Endothelial cell of umbilical vein (primary cell): ENCODE measurements around the gene AGXT. TPM values are rescaled to one million over a fixed set of nuclear protein-coding genes. Genes with fewer than 3 reads are reported as not detected.

Source experiments
- BruUV-seq: library from RNA; stranded (reverse); fragments of 400-500 nt; replicated peaks from 2 replicates; lab custom pipeline; 2021; lab: Mats Ljungman, UMichigan
- CTCF ChIA-PET: fragments of 300-600, 350-600 bp; sonication (Branson Sonifier 250); formaldehyde crosslinking; loops from one replicate; lab custom pipeline; 2021; ENCODE audit warnings: antibody characterized with exemption, inconsistent platforms; lab: Charles Lee
- POLR2A ChIA-PET: fragments of 300-600, 350-600 bp; sonication (Branson Sonifier 250); formaldehyde crosslinking; loops from one replicate; lab custom pipeline; 2021; ENCODE audit warnings: antibody characterized with exemption, inconsistent platforms; lab: Charles Lee
- DNase-seq: peaks from one replicate; pipeline ENCODE4 v3.0.0-alpha.2; 2011; ENCODE audit warnings: low read depth, low spot score
- FAIRE-seq: peaks from 2 replicates; lab custom pipeline; 2011; peaks lifted over from hg19 to GRCh38; lab: Jason Lieb, UNC
- H2AFZ ChIP-seq: 2 replicates; pipeline ENCODE4 v1.6.0; 2012; ENCODE audit warnings: low read depth, low read length, control low read depth, inconsistent platforms
- H3K27ac ChIP-seq: 2 replicates; pipeline ENCODE4 v1.5.1; 2011; ENCODE audit warnings: low read depth, mild to moderate bottlenecking, control low read depth, low read length, moderate library complexity; ENCODE audit not compliant: insufficient read depth
- H3K27me3 ChIP-seq, 2 experiments: 2 replicates each; pipeline versions ENCODE4 v1.6.0 to v1.6.1; 2011; ENCODE audit warnings: low read length in 2 of 2, mixed read lengths in 1 of 2; ENCODE audit not compliant: control insufficient read depth in 2 of 2, insufficient read depth in 2 of 2
- H3K36me3 ChIP-seq, 2 experiments: 2 replicates in 1 of 2; 3 replicates in 1 of 2; pipeline ENCODE4 v1.5.1; 2011; ENCODE audit warnings: low read length in 2 of 2, mild to moderate bottlenecking in 1 of 2, moderate library complexity in 1 of 2; ENCODE audit not compliant: control insufficient read depth in 2 of 2, insufficient read depth in 2 of 2; ENCODE audit errors: extremely low read depth in 1 of 2
- H3K4me1 ChIP-seq: 3 replicates; pipeline ENCODE4 v1.5.1; 2011; ENCODE audit warnings: mild to moderate bottlenecking, low read length; ENCODE audit not compliant: control insufficient read depth, insufficient read depth; ENCODE audit errors: extremely low read depth
- H3K4me2 ChIP-seq: 2 replicates; pipeline ENCODE4 v1.6.1; 2011; ENCODE audit warnings: low read length, control low read depth, mixed read lengths; ENCODE audit not compliant: insufficient read depth
- H3K4me3 ChIP-seq, 3 experiments: fragments of 200-600 bp in 1 of 3; sonication (generic), shearing (Covaris generic) in 1 of 3; replicated peaks in 1 of 3; 2 replicates each; pipeline ENCODE4 v1.5.1; 2011 to 2016; ENCODE audit warnings: control low read depth in 3 of 3, low read length in 3 of 3, mild to moderate bottlenecking in 2 of 3, inconsistent platforms in 1 of 3, low read depth in 1 of 3, moderate library complexity in 1 of 3; ENCODE audit not compliant: insufficient read depth in 1 of 3
- H3K79me2 ChIP-seq: 2 replicates; pipeline ENCODE4 v1.6.0; 2012; ENCODE audit warnings: low read length, inconsistent platforms; ENCODE audit not compliant: control insufficient read depth, insufficient read depth
- H3K9ac ChIP-seq: replicated peaks from 2 replicates; pipeline ENCODE3; 2011; ENCODE audit warnings: low read length, control low read depth; ENCODE audit not compliant: insufficient read depth; ENCODE audit errors: extremely low read depth
- H3K9me1 ChIP-seq: replicated peaks from 3 replicates; pipeline ENCODE4 v1.6.0; 2011; ENCODE audit warnings: mild to moderate bottlenecking, low read length; ENCODE audit not compliant: control insufficient read depth, insufficient read depth; ENCODE audit errors: extremely low read depth
- H3K9me3 ChIP-seq: replicated peaks from 2 replicates; pipeline ENCODE4 v1.5.1; 2012; ENCODE audit warnings: low read length, inconsistent platforms; ENCODE audit not compliant: control insufficient read depth, insufficient read depth
- H4K20me1 ChIP-seq: replicated peaks from 2 replicates; pipeline ENCODE3; 2011; ENCODE audit warnings: mild to moderate bottlenecking, low read length; ENCODE audit not compliant: control insufficient read depth, insufficient read depth; ENCODE audit errors: extremely low read depth
- EZH2 ChIP-seq: IDR thresholded peaks from 2 replicates; pipeline ENCODE4 v1.6.1; 2012; ENCODE audit warnings: borderline replicate concordance, low read depth, mild to moderate bottlenecking, moderate library complexity, low read length, inconsistent platforms; ENCODE audit not compliant: severe bottlenecking
- FOS ChIP-seq: IDR thresholded peaks from 2 replicates; pipeline ENCODE4 v1.6.1; 2011; ENCODE audit warnings: mild to moderate bottlenecking, low read length, moderate library complexity, borderline replicate concordance; ENCODE audit not compliant: insufficient read depth
- GATA2 ChIP-seq: IDR thresholded peaks from 2 replicates; pipeline ENCODE4 v1.7.0; 2011; ENCODE audit warnings: low read depth, mild to moderate bottlenecking, moderate library complexity, mixed read lengths, low read length; ENCODE audit not compliant: insufficient read length, insufficient read depth
- JUN ChIP-seq: IDR thresholded peaks from 2 replicates; pipeline ENCODE4 v1.6.1; 2011; ENCODE audit warnings: borderline replicate concordance, low read depth; ENCODE audit not compliant: insufficient read length, insufficient read depth
- MYC ChIP-seq: IDR thresholded peaks from one replicate; pipeline ENCODE4 v1.6.1; 2011; ENCODE audit warnings: mild to moderate bottlenecking, low read depth, low read length
- POLR2A ChIP-seq: IDR thresholded peaks from 2 replicates; pipeline ENCODE4 v1.6.1; 2012; ENCODE audit warnings: low read depth, mild to moderate bottlenecking, control low read depth, low read length
- POLR2AphosphoS5 ChIP-seq: IDR thresholded peaks from 2 replicates; pipeline ENCODE4 v1.6.1; 2012; ENCODE audit warnings: low read depth, mild to moderate bottlenecking, control low read depth, low read length, moderate library complexity; ENCODE audit not compliant: insufficient read depth
- dilution Hi-C: fragments of 300-500 bp; cut with MboI; formaldehyde crosslinking; loops from one replicate; pipeline ENCODE4 v1.15.0; 2019; ENCODE audit warnings: low sequenced_read_pairs; ENCODE audit not compliant: extremely low pct_ligation_motif_present
- intact Hi-C: fragments of 100-400 bp; cut with micrococcal nuclease; formaldehyde crosslinking; loops from one replicate; pipeline ENCODE4 v1.10.0; 2022
- polyA plus RNA-seq, 4 experiments: library from polyadenylated mRNA; depleted of rRNA in 3 of 4; stranded (reverse) in 3 of 4; unstranded in 1 of 4; fragments of >200 nt; gene quantifications; 2 replicates each; pipeline versions ENCODE4 v1.2.1 to v1.2.3, GENCODE V29; 2011 to 2012; ENCODE audit warnings: missing spikeins in 1 of 4
- total RNA-seq: library from RNA; stranded (reverse); gene quantifications from 2 replicates; pipeline ENCODE4 v1.2.3, GENCODE V29; 2021
- TF ChIP-seq, protein P1 (sequence below): IDR thresholded peaks from 2 replicates; pipeline ENCODE4 v1.6.1; 2011; ENCODE audit not compliant: insufficient read depth, insufficient read length
- TF ChIP-seq, protein P2 (sequence below), 2 donors: IDR thresholded peaks; 1 replicate in 1 of 2; 2 replicates in 1 of 2; pipeline ENCODE4 v1.5.1; 2011; ENCODE audit warnings: low read length in 2 of 2, mild to moderate bottlenecking in 2 of 2, moderate library complexity in 2 of 2, control low read depth in 1 of 2, inconsistent platforms in 1 of 2, low read depth in 1 of 2; ENCODE audit not compliant: insufficient read depth in 1 of 2; ENCODE audit errors: extremely low read depth in 1 of 2

AGXT gene
- total and polyA plus RNA-seq, 2 donors (not counting 3 experiments of a cell fraction or from before 2014, with no cell fraction given) = not detected

DNA sequence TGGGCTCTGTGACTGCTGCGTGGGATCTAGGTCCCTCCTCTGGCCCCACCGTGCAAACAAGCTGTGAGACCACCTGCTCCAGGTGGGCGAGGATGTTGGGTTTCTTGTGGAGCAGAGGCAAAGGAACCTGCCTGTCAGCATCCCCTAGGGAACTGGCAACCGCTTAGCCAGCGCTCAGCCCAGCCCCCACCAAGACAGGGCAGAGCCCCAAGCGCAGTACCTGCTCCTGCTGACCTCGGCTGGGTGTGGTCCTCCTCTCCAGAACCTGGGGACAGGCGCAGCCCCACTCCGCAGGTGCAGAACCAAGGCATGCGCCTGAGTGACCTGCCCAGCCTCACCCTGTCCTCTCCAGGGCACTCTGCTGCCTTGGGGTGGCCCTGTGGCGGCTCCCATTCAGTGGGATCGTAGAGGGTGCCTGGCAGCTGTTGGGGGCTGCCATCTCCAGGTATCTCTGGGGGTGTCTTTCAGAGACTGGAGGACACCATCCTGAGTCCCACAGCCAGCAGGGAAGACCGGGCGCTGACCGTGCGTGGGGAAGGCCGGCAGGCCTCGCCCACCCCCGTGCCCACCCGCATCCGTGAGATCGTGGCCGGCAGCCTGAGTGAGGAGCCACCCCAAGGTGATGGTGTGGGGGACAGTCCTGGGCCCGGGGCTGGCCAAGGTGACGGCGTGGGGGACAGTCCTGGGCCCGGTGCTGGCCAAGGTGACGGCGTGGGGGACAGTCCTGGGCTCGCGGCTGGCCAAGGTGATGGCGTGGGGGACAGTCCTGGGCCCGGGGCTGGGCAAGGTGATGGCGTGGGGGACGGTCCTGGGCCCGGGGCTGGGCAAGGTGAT lies 49.9 kb downstream of the AGXT start:
- Histone ChIP-seq H3K36me3 (no peaks in the 10 kb centered on the region), H2AFZ (no peak overlapping the region), H3K4me3 (no peak overlapping the region), H3K4me2 (no peak overlapping the region), H3K27me3 (no peaks in the 10 kb centered on the region), H3K9me3 (no peaks in the 10 kb centered on the region), H3K79me2 (no peaks in the 10 kb centered on the region), H4K20me1 (no peaks in the 10 kb centered on the region), H3K9ac (no peak overlapping the region), H3K4me1 (peaks cover 8% of the 10 kb centered on the region), H3K9me1 (no peaks in the 10 kb centered on the region), H3K27ac (no peak overlapping the region)
- DNase-seq (no peak), FAIRE-seq (no peak)
- intact Hi-C loops = loop anchor here (10.0 kb wide), 1 partner anchor 156 kb away; no protein-coding TSS in a partner anchor
- dilution Hi-C loops = no loop called here
- TF ChIP-seq MYC (no peak), POLR2A (no peak), GATA2 (no peak), POLR2AphosphoS5 (no peak), EZH2 (no peak), JUN (no peak), FOS (no peak)
- TF ChIP-seq, protein P1, sequence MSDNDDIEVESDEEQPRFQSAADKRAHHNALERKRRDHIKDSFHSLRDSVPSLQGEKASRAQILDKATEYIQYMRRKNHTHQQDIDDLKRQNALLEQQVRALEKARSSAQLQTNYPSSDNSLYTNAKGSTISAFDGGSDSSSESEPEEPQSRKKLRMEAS = no peak
- TF ChIP-seq, protein P2, sequence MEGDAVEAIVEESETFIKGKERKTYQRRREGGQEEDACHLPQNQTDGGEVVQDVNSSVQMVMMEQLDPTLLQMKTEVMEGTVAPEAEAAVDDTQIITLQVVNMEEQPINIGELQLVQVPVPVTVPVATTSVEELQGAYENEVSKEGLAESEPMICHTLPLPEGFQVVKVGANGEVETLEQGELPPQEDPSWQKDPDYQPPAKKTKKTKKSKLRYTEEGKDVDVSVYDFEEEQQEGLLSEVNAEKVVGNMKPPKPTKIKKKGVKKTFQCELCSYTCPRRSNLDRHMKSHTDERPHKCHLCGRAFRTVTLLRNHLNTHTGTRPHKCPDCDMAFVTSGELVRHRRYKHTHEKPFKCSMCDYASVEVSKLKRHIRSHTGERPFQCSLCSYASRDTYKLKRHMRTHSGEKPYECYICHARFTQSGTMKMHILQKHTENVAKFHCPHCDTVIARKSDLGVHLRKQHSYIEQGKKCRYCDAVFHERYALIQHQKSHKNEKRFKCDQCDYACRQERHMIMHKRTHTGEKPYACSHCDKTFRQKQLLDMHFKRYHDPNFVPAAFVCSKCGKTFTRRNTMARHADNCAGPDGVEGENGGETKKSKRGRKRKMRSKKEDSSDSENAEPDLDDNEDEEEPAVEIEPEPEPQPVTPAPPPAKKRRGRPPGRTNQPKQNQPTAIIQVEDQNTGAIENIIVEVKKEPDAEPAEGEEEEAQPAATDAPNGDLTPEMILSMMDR (IDR thresholded peaks at IDR 0.05; ENCODE audit: extremely low read depth in 1 of 2, insufficient read depth in 1 of 2, low read depth in 1 of 2, low read length in 2 of 2) = no peak
- ChIA-PET CTCF (no interaction called here), POLR2A (no interaction called here)
- no TSS peak for BruUV-seq
